Activated T-helper 9 cell treated with anti-CD3 and anti-CD28 coated beads, Interleukin-2, amount 50 U/mL, for 16 hours (primary cell): Measurements from ENCODE around the gene TMX2.
"Not testable (repeated sequence)": the region's sequence is repeated elsewhere in the genome, so short reads cannot be mapped to it uniquely, and the experiment has no call there.

Experiments
- DNase-seq: peaks from one replicate; pipeline ENCODE4 v3.0.0-alpha.2; 2020; ENCODE audit warnings: low read depth

Gene TMX2

GRCh38 chr11:57713835-57714234 is 1.4 kb downstream of the TMX2 start:
- no peak for DNase-seq

- DNase-seq: not testable (repeated sequence)
Measured at GRCh38 chr11:57716726-57717125, 4.3 kb downstream of the TMX2 start.

- DNase-seq: no peak
Measured at GRCh38 chr11:57727185-57727584, 14.8 kb downstream of the TMX2 start.

- DNase-seq: no peak
Measured at GRCh38 chr11:57728829-57729228, 16.4 kb downstream of the TMX2 start.

GRCh38 chr11:57729479-57729878 is 17.1 kb downstream of the TMX2 start:
- DNase-seq: no peak

- DNase-seq: no peak
Measured at GRCh38 chr11:57732661-57733060, 20.3 kb downstream of the TMX2 start.

GRCh38 chr11:57735619-57736298 is 23.4 kb downstream of the TMX2 start:
- DNase-seq: no peak

- peak; percentile 93 for DNase-seq
Measured at GRCh38 chr11:57741132-57742086, 29.0 kb downstream of the TMX2 start, which contains the start of gene SELENOH. Gene SELENOH (plus strand): TSS chr11:57741491. CDS start chr11:57741596, 105 bp downstream.

- no peak for DNase-seq
Measured at GRCh38 chr11:57742087-57742452, 29.7 kb downstream of the TMX2 start.

- no peak for DNase-seq
Measured at GRCh38 chr11:57744357-57744756, 32.0 kb downstream of the TMX2 start.

- DNase-seq: no peak
Measured at GRCh38 chr11:57745206-57745605, 32.8 kb downstream of the TMX2 start.

GRCh38 chr11:57746920-57747319 is 34.5 kb downstream of the TMX2 start:
- no peak for DNase-seq

GRCh38 chr11:57751176-57751575 is 38.8 kb downstream of the TMX2 start:
- DNase-seq: no peak

GRCh38 chr11:57751676-57752253 is 39.4 kb downstream of the TMX2 start, which contains the start of gene BTBD18:
Gene BTBD18 (minus strand): TSS chr11:57751819. CDS start chr11:57751188, 631 bp downstream.
- DNase-seq: no peak

- DNase-seq: no peak
Measured at GRCh38 chr11:57752954-57753353, 40.6 kb downstream of the TMX2 start.

GRCh38 chr11:57758174-57758573 is 45.8 kb downstream of the TMX2 start:
- DNase-seq: no peak

- DNase-seq: no peak
Measured at GRCh38 chr11:57761301-57762234, 49.2 kb downstream of the TMX2 start, which contains the start of gene CTNND1. Gene CTNND1 (plus strand): TSS chr11:57761802. CDS start chr11:57791479, 29,677 bp downstream.

GRCh38 chr11:57762235-57762861 is 50.0 kb downstream of the TMX2 start:
- no peak for DNase-seq

- DNase-seq: no peak
Measured at GRCh38 chr11:57763568-57763967, 51.2 kb downstream of the TMX2 start.

- DNase-seq: no peak
Measured at GRCh38 chr11:57764021-57764420, 51.6 kb downstream of the TMX2 start.

GRCh38 chr11:57764566-57764965 is 52.2 kb downstream of the TMX2 start:
- no peak for DNase-seq
